ENCODE results near the gene DFFA. TPM values are rescaled to one million over a fixed set of nuclear protein-coding genes. Genes with fewer than 3 reads are reported as not detected.

DFFA gene
- total and polyA plus RNA-seq, 2 of the 4 experiments (the other 2 are of a cell fraction) = 28.1 to 62.6 TPM

DNA sequence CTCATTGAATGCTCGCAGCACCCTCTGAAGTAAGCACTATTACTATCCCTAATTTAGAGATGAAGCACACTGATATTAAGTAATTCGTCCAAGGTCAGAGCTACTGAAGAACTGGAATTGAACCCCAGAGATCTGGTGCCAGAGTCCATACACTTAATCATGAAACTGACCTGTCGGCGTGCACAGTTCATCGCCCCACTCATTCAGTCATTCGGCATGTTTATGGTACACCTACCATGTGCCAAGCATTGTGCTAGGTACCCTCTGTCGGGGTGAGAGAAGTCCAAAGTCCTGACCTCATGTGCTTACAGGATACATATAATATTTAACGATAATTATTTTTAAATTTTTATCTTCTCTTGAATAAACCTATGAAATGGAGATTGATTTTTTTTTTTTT lies 47.7 kb downstream of the DFFA start:
- no TSS peak for BruUV-seq (replicated peaks)

More for the DNA sequence above, 47.7 kb downstream of the DFFA start:
- Histone ChIP-seq H4K8ac (ENCODE audit: low read depth in 2 of 2, low read length in 2 of 2) (no peak overlapping the region), H3K18ac (ENCODE audit: low read depth, low read length) (no peak overlapping the region), H2BK20ac (ENCODE audit: low read depth, low read length) (no peak overlapping the region), H3K4me1 (ENCODE audit: control insufficient read depth, insufficient read depth, low read length) (no peaks in the 10 kb centered on the region; the same call in 1 of the 2 replicates), H2AK9ac (replicated peaks; ENCODE audit: low read depth, low read length, poor library complexity) (no peak overlapping the region), H4K91ac (ENCODE audit: insufficient read depth, low read depth, low read length) (no peak overlapping the region), H4K20me1 (ENCODE audit: insufficient read depth, low read length) (no peaks in the 10 kb centered on the region), H3K4ac (ENCODE audit: low read depth, low read length) (no peak overlapping the region), H4K5ac (ENCODE audit: low read depth, low read length) (no peak overlapping the region), H2BK15ac (ENCODE audit: low read depth, low read length) (no peak overlapping the region), H2AFZ (replicated peaks; ENCODE audit: low read length, poor library complexity) (no peak overlapping the region), H2BK5ac (ENCODE audit: low read depth, low read length, poor library complexity, severe bottlenecking) (no peak overlapping the region), H2BK120ac (ENCODE audit: low read depth, low read length) (no peak overlapping the region), H3K4me3 (ENCODE audit: insufficient read depth, low read depth, low read length) (no peak overlapping the region), H2AK5ac (ENCODE audit: low read depth, low read length) (no peak overlapping the region; the same call in 1 of the 2 replicates), H3K79me1 (ENCODE audit: low read depth in 1 of 2, low read length in 2 of 2) (peaks cover 0 to 3% of the 10 kb centered on the region in 2 experiments; a peak in 1 of 4 replicates), H3K9ac (ENCODE audit: low read depth, low read length) (no peak overlapping the region), H3K36me3 (ENCODE audit: control insufficient read depth, insufficient read depth, low read length) (peaks cover 13% of the 10 kb centered on the region), H3K27me3 (ENCODE audit: control insufficient read depth, insufficient read depth, low read length) (no peaks in the 10 kb centered on the region), H3K9me1 (ENCODE audit: insufficient read depth, low read length) (no peaks in the 10 kb centered on the region), H3K9me3 (ENCODE audit: control insufficient read depth, insufficient read depth, low read length) (no peaks in the 10 kb centered on the region), H3K23ac (ENCODE audit: low read depth, low read length) (no peak overlapping the region), H3K14ac (replicated peaks; ENCODE audit: low read depth, low read length) (no peak overlapping the region), H3K4me2 (ENCODE audit: low read depth, low read length) (no peak overlapping the region), H3K56ac (ENCODE audit: extremely low read depth, insufficient read depth, low read length) (no peak overlapping the region), H3K27ac (ENCODE audit: insufficient read depth, low read length) (no peak overlapping the region)
- ChIA-PET POLR2A (ENCODE audit: unreplicated experiment) (no interaction called here), CTCF (no interaction called here)
- TF ChIP-seq POLR2A (IDR thresholded peaks at IDR 0.05; ENCODE audit: low read depth, low read length) = no peak
- no peak for TF ChIP-seq RCOR1 (IDR thresholded peaks at IDR 0.05; ENCODE audit: insufficient replicate concordance, low read length)
- TF ChIP-seq, protein P1, sequence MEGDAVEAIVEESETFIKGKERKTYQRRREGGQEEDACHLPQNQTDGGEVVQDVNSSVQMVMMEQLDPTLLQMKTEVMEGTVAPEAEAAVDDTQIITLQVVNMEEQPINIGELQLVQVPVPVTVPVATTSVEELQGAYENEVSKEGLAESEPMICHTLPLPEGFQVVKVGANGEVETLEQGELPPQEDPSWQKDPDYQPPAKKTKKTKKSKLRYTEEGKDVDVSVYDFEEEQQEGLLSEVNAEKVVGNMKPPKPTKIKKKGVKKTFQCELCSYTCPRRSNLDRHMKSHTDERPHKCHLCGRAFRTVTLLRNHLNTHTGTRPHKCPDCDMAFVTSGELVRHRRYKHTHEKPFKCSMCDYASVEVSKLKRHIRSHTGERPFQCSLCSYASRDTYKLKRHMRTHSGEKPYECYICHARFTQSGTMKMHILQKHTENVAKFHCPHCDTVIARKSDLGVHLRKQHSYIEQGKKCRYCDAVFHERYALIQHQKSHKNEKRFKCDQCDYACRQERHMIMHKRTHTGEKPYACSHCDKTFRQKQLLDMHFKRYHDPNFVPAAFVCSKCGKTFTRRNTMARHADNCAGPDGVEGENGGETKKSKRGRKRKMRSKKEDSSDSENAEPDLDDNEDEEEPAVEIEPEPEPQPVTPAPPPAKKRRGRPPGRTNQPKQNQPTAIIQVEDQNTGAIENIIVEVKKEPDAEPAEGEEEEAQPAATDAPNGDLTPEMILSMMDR (conservative IDR thresholded peaks at IDR 0.05; ENCODE audit: low read depth, low read length) = no peak
- no peak for TF ChIP-seq NFE2L2 (IDR thresholded peaks at IDR 0.05; ENCODE audit: low read depth, low read length)
- TF ChIP-seq RAD21 (IDR thresholded peaks at IDR 0.05; ENCODE audit: low read length) = no peak
- no peak for TF ChIP-seq MXI1 (IDR thresholded peaks at IDR 0.05; ENCODE audit: borderline replicate concordance, low read depth, low read length)
- TF ChIP-seq, protein P2, sequence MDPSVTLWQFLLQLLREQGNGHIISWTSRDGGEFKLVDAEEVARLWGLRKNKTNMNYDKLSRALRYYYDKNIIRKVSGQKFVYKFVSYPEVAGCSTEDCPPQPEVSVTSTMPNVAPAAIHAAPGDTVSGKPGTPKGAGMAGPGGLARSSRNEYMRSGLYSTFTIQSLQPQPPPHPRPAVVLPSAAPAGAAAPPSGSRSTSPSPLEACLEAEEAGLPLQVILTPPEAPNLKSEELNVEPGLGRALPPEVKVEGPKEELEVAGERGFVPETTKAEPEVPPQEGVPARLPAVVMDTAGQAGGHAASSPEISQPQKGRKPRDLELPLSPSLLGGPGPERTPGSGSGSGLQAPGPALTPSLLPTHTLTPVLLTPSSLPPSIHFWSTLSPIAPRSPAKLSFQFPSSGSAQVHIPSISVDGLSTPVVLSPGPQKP (IDR thresholded peaks at IDR 0.05; ENCODE audit: borderline replicate concordance, low read depth, low read length) = no peak
- TF ChIP-seq BHLHE40 (IDR thresholded peaks at IDR 0.05; ENCODE audit: low read depth, low read length) = no peak
- TF ChIP-seq RFX5 (IDR thresholded peaks at IDR 0.05; ENCODE audit: low read depth, low read length) = no peak
- no peak for TF ChIP-seq SMC3 (IDR thresholded peaks at IDR 0.05; ENCODE audit: low read depth, low read length)
- TF ChIP-seq MAZ (IDR thresholded peaks at IDR 0.05; ENCODE audit: borderline replicate concordance, low read depth, low read length) = no peak
- in situ Hi-C loops (cut with MboI; ENCODE audit: low sequenced_read_pairs) = no loop called here
- no CpG with 5 or more reads among the region's 8 CpGs for WGBS, 2 experiments (ENCODE audit: extremely low coverage in 2 of 2, insufficient read length in 1 of 2)
- no peak for DNase-seq
- ATAC-seq (ENCODE audit: low read depth) = no peak
- dilution Hi-C loops (cut with HindIII; ENCODE audit: low sequenced_read_pairs, unreplicated experiment) = no loop called here
- intact Hi-C loops (cut with micrococcal nuclease) = loop anchor here (1.0 to 10.0 kb wide), 2 partner anchors 47 to 390 kb away; partner anchors contain the start of gene UBE4B
